Heart right ventricle (tissue), 16 donors: ENCODE results near the gene NKD1. TPM values are rescaled to one million over a fixed set of nuclear protein-coding genes. Genes with fewer than 3 reads are reported as not detected.

ENCODE experiments used
- ATAC-seq, 8 donors: fragments of 200-7000 bp; cut with Tn5 transposase; one replicate each; pipeline ENCODE4 v1.9.1; 2020; ENCODE audit warnings: mild to moderate bottlenecking in 8 of 8, moderate library complexity in 8 of 8, moderate number of reproducible peaks in 1 of 8
- DNase-seq, 2 donors: peaks; one replicate each; pipeline ENCODE4 v3.0.0-alpha.2; 2020
- H3K27ac ChIP-seq, 10 donors: fragments of 200-600 bp; sonication (generic) in 2 of 10; one replicate each; pipeline versions ENCODE4 v1.5.0 to v1.8.0; 2020 to 2022; ENCODE audit warnings: mild to moderate bottlenecking in 3 of 10
- H3K27me3 ChIP-seq, 7 donors: fragments of 200-600 bp; one replicate each; pipeline ENCODE4 v1.8.0; 2021 to 2022; ENCODE audit warnings: mild to moderate bottlenecking in 2 of 7
- H3K36me3 ChIP-seq, 9 donors: fragments of 200-600 bp; sonication (generic) in 1 of 9; one replicate each; pipeline versions ENCODE4 v1.5.0 to v1.8.0; 2020 to 2022; ENCODE audit warnings: mild to moderate bottlenecking in 2 of 9
- H3K4me1 ChIP-seq, 9 donors: fragments of 200-600 bp; sonication (generic) in 1 of 9; one replicate each; pipeline versions ENCODE4 v1.5.0 to v1.8.0; 2020 to 2022; ENCODE audit warnings: mild to moderate bottlenecking in 4 of 9
- H3K4me3 ChIP-seq, 10 donors: fragments of 200-600 bp; sonication (generic) in 2 of 10; one replicate each; pipeline versions ENCODE4 v1.5.0 to v1.8.0; 2020 to 2022; ENCODE audit warnings: mild to moderate bottlenecking in 7 of 10, moderate library complexity in 2 of 10
- H3K9me3 ChIP-seq, 11 donors: fragments of 200-600 bp in 10 of 11; sonication (generic) in 2 of 11; one replicate each; pipeline versions ENCODE4 v1.5.0 to v1.8.0; 2013 to 2022; ENCODE audit warnings: mild to moderate bottlenecking in 2 of 11, control low read depth in 1 of 11, moderate library complexity in 1 of 11
- CTCF ChIP-seq, 9 donors: fragments of 200-600 bp; sonication (generic) in 2 of 9; IDR thresholded peaks; one replicate each; pipeline versions ENCODE4 v1.5.0 to v1.8.0; 2021 to 2022; ENCODE audit warnings: antibody characterized with exemption in 9 of 9, mild to moderate bottlenecking in 5 of 9, moderate library complexity in 1 of 9
- WGBS, 2 donors: extraction: QIAGEN DNeasy Blood & Tissue Kit; methylation state at CpG; one replicate each; pipeline ENCODE4 v1.1.7; 2013; ENCODE audit warnings: inconsistent platforms in 1 of 2; 5-methylcytosine and 5-hydroxymethylcytosine counted together
- intact Hi-C, 10 donors: fragments of 100-400 bp; cut with DNase I; formaldehyde crosslinking; loops; one replicate each; pipeline versions ENCODE4 v1.11.1 to v1.14.2; 2022
- polyA plus RNA-seq, 2 donors: library from polyadenylated mRNA; stranded (reverse); fragments of 200-250 nt; gene quantifications; one replicate each; pipeline ENCODE4 v1.2.3, GENCODE V29; 2013
- total RNA-seq, 10 donors: library from RNA; stranded (reverse); fragmentation: NEBNext Ultra II Directional in 3 of 10; extraction: Animal tissue kit (Norgen Biotek cat#: 25700) in 3 of 10; gene quantifications; one replicate each; pipeline versions ENCODE4 v1.2.1 to v1.2.4, GENCODE V29; 2021 to 2023
- donor health status: Arrhythmogenic right ventricular cardiomyopathy.
- donor health status: ischemic (EF 13 %, LVEDD 7.1; RV severe dilation, severe dysfunction).
- donor health status: healthy with polysubstance abuse.
- donor health status: DM: no; HTN: yes; CAD: no.
- donor health status: DM: no; HTN: no; CAD: no.
- donor health status: ischemic (EF 25% LVEDD 6.9; RV normal size, moderate dysfunction).
- donor health status: ischemic (EF 25% LVEDD 5.7; RV mildly dilated, moderate dysfunction).
- donor health status: healthy.
- donor health status: DM: yes; HTN: yes; CAD: no.
- donor health status: Ischemic cardiomyopathy.
- donor health status: ischemic (EF 35%, LVEDD 5.7; RV mildly dilated, moderate dysfunction).
- donor health status: nonischemic (EF 11% LVEDD 7.7; RV severe dilation, severe dysfunction).
- donor health status: DM: yes; HTN: yes; CAD: no.
- donor health status: PGD.
- donor health status: ischemic (EF 29% LVEDD 5.4; RV normal size, mild dysfunction).
- donor health status: nonischemic (EF 23%, LVEDD 6.1; RV moderate dilation, normal function).

Gene NKD1
- total and polyA plus RNA-seq, 12 donors, result 0.22 to 1.1 (median 0.42) TPM

DNA sequence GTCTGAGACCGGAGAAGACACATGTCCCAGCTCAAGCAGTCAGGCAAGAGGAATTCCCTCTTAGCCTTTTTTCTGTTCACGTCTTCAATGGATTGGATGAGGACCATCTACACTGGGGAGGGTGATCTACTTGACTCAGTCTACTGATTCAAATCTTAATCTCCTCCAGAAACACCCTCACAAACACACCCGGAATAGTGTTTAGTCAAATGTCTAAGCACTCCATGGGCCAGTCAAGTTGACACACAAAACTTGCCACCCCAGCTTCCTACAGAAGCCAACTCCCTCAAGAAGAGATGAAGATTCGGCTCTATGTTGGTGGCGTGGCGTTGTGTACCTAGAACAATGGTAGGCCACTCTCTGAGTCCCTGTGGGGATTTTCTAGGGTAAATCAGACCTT lies 22.5 kb upstream of the NKD1 start:
- intact Hi-C loops, result no loop called here
- Histone ChIP-seq H3K9me3 (peaks cover 0 to 23% (median 8%) of the 10 kb centered on the region in 11 donors), H3K4me3 (no peak overlapping the region), H3K27ac (no peak overlapping the region), H3K36me3 (no peaks in the 10 kb centered on the region), H3K4me1 (no peaks in the 10 kb centered on the region), H3K27me3 (peaks cover 0 to 51% (median 26%) of the 10 kb centered on the region in 7 donors)
- 90 to 92% methylated on average over 6 of the region's 6 CpGs for WGBS, 2 donors
- no peak for DNase-seq
- no peak for TF ChIP-seq CTCF (IDR thresholded peaks at IDR 0.05)
- ATAC-seq, result no peak

GRCh38 chr16:50526249-50526648 lies 21.9 kb upstream of the NKD1 start:
- H3K9me3 ChIP-seq, result peaks cover 0 to 25% (median 8%) of the 10 kb centered on the region in 11 donors
- H3K4me1 ChIP-seq, result no peaks in the 10 kb centered on the region
- TF ChIP-seq CTCF (IDR thresholded peaks at IDR 0.05), result no peak
- no peaks in the 10 kb centered on the region for H3K36me3 ChIP-seq
- H3K27me3 ChIP-seq, result peaks cover 0 to 50% (median 25%) of the 10 kb centered on the region in 7 donors
- intact Hi-C loops, result no loop called here
- WGBS, 2 donors, result 70 to 79% methylated on average over 4 of the region's 4 CpGs
- no peak overlapping the region for H3K4me3 ChIP-seq
- H3K27ac ChIP-seq, result no peak overlapping the region
- ATAC-seq (no peak), DNase-seq (no peak)

DNA sequence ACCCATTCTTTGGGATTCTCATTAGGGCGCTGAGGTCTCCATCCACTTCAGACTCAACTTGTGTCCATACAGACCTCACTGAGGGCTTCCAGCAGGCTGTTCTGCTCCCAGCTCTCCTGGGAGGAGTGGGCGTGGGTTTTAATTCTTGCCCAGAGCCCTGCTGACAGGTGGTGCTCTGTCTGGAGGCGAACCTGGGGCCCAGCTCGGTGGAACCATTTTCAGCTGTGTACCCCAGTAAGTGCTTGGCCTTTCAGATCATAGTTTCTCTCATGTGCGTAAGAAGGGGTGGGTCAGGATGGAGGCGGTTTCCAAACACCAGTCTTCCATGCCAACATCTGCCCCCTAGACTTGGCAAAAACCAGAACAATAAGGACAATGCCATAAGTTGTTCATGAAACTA lies 21.4 kb upstream of the NKD1 start:
- TF ChIP-seq CTCF (IDR thresholded peaks at IDR 0.05), result no peak
- Histone ChIP-seq H3K9me3 (peaks cover 0 to 25% (median 8%) of the 10 kb centered on the region in 11 donors), H3K27me3 (peaks cover 0 to 44% (median 19%) of the 10 kb centered on the region in 7 donors), H3K36me3 (no peaks in the 10 kb centered on the region), H3K4me1 (no peaks in the 10 kb centered on the region), H3K4me3 (no peak overlapping the region), H3K27ac (no peak overlapping the region)
- DNase-seq (no peak), ATAC-seq (no peak)
- intact Hi-C loops, result no loop called here
- 84 to 88% methylated on average over 6 of the region's 6 CpGs for WGBS, 2 donors

DNA sequence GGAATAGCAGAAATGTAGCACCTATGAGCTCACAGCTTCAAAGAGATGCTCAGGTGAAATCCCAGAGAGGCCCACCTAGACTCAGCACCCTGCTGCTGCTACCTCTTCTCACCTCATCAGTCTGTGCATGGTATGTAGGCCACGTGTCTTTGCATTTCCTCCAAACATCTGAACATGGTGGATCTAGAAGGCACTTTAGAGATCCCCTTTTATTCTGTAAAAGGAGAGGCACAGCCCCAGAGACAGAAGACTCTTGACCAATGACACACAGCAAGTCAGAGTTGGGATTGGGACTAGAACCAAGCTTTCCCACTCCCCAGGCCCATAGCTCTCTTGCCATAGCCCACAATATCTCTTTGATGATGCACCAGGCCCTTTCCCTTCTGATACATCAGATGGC lies 19.4 kb upstream of the NKD1 start:
- intact Hi-C loops, result no loop called here
- Histone ChIP-seq H3K4me3 (no peak overlapping the region), H3K9me3 (peaks cover 0 to 25% (median 8%) of the 10 kb centered on the region in 11 donors), H3K36me3 (no peaks in the 10 kb centered on the region), H3K27ac (no peak overlapping the region), H3K27me3 (peaks cover 0 to 25% (median 3%) of the 10 kb centered on the region in 7 donors), H3K4me1 (no peaks in the 10 kb centered on the region)
- WGBS, 2 donors, result 57 to 80% methylated on average over 1 of the region's 1 CpG
- TF ChIP-seq CTCF (IDR thresholded peaks at IDR 0.05), result no peak
- DNase-seq (no peak), ATAC-seq (no peak)
